Ecto neural progenitor cell (in vitro differentiated cells): ENCODE results near the gene SIL1.

ENCODE experiments used
- DNase-seq: peaks from one replicate; pipeline ENCODE4 v3.0.0-alpha.2; 2018; ENCODE audit warnings: low spot score

SIL1 gene

DNA sequence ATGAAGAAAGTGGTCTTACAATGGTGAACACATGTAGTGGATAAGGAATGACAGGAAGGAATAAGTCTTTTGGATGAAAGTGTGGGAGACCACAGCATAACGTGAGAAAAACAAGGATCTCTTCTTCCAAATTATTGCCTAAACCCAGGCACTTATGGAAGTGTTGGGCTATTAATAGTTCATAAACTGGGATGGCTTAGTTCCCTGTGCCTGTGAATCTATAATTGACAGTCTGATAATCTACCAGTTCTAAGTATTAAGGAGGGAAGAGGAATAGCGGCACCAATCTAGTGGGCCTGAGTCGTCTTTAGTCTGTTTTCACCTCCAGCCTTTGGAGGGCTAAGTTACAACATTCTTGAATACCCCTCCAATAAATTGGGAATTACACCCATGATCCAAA is 283.8 kb downstream of the SIL1 start:
- DNase-seq = no peak

- no peak for DNase-seq
These were observed 284.4 kb downstream of the SIL1 start for GRCh38 chr5:138913773-138914172.

DNA sequence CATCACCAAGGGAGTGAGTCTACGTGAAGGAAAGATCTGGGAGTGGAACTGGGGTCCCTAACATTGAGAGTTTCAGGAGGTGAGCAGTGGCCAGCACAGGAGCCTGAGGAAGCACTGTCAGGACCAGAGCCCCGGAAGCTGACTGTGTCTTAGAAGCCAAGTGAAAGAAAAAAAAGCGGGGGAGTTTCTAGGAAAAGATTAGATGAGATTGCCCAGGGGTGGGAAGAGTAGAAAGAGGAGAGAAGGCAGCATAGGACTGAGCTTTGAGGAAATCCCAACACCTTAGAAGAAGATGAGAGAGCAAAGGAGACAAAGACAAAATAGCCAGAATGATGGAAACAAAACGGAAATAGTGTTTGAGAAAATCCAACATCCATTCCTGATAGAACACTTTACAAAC is 286.1 kb downstream of the SIL1 start:
- no peak for DNase-seq

GRCh38 chr5:138911441-138911840 is 286.7 kb downstream of the SIL1 start:
- no peak for DNase-seq

GRCh38 chr5:138910546-138911185 is 287.5 kb downstream of the SIL1 start:
- DNase-seq = no peak

GRCh38 chr5:138909734-138910133 is 288.4 kb downstream of the SIL1 start:
- no peak for DNase-seq

DNA sequence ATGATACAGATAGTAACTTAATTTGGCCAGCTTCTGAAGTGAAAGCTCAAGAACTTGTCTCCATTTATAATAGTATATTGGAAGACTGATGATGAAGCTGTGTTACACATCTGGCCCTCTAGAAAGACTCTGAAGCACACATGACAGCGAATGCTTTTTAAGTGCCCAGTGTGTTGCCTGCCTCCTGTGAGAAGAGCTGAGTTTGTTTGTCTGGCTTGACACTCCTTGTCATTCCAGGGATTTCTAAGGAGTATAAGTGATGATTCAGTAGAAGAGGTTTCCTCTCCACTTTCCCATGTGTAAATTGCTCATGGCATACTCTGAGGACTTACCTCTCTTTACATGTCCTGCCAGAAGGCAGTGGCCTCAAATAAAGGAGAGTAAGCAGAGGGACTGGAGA is 292.6 kb downstream of the SIL1 start:
- DNase-seq = no peak

GRCh38 chr5:138903130-138903775 is 294.9 kb downstream of the SIL1 start:
- no peak for DNase-seq

GRCh38 chr5:138901716-138902115 is 296.5 kb downstream of the SIL1 start:
- DNase-seq = no peak

- DNase-seq = no peak
These were observed 297.7 kb downstream of the SIL1 start for GRCh38 chr5:138900281-138900965.

GRCh38 chr5:138898742-138899141 is 299.4 kb downstream of the SIL1 start:
- no peak for DNase-seq

DNA sequence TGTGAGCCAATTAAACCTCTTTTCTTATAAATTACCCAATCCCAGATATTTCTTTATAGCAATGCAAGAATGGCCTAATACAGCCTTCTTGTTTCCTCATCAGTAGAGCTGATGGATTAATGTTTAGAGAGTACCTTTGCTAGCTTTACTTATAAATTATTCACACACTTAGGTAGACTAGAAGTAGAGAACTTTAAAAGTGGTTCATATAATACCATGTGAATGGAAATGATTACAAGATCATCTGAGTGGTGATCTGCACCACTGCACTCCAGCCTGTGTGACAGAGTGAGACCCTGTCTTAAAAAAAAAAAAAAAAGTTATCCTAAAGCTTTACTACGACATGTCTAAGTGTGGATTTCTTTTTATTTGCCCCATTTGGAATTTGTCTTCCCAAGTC is 299.9 kb downstream of the SIL1 start:
- DNase-seq = no peak
